CD4-positive, alpha-beta T cell (primary cell): ENCODE measurements around the gene DSCAML1. TPM values are rescaled to one million over a fixed set of nuclear protein-coding genes. Genes with fewer than 3 reads are reported as not detected.

Experiments used
- ATAC-seq: fragments of 200-7000 bp; cut with Tn5 transposase; one replicate; pipeline ENCODE4 v1.10.0; 2022; ENCODE audit warnings: mild to moderate bottlenecking; ENCODE audit not compliant: poor library complexity
- CTCF ChIA-PET: fragments of 350-600 bp; sonication (Branson Sonifier 250); formaldehyde crosslinking; loops from one replicate; lab custom pipeline; 2021; ENCODE audit warnings: antibody characterized with exemption, inconsistent platforms; lab: Charles Lee
- POLR2A ChIA-PET: fragments of 350-600 bp; sonication (Branson Sonifier 250); formaldehyde crosslinking; loops from one replicate; lab custom pipeline; 2021; ENCODE audit warnings: antibody characterized with exemption, inconsistent platforms; lab: Charles Lee
- DNase-seq, 14 experiments: peaks; one replicate each; pipeline ENCODE4 v3.0.0-alpha.2; 2013 to 2020; ENCODE audit warnings: mixed read lengths in 2 of 14
- H3K27ac ChIP-seq, 2 donors: one replicate each; pipeline versions ENCODE4 v1.5.1 to v1.7.0; 2013; ENCODE audit warnings: low read length in 2 of 2, low read depth in 1 of 2, mild to moderate bottlenecking in 1 of 2
- H3K27me3 ChIP-seq, 2 experiments: 1 replicate in 1 of 2; 2 replicates in 1 of 2; pipeline versions ENCODE4 v1.6.1 to v1.7.0; 2013; ENCODE audit warnings: low read length in 2 of 2, control low read depth in 1 of 2, mild to moderate bottlenecking in 1 of 2, moderate library complexity in 1 of 2; ENCODE audit not compliant: insufficient read depth in 2 of 2, control insufficient read depth in 1 of 2
- H3K36me3 ChIP-seq: one replicate; pipeline ENCODE4 v1.6.1; 2013; ENCODE audit warnings: low read length, control low read depth; ENCODE audit not compliant: insufficient read depth
- H3K4me1 ChIP-seq: one replicate; pipeline ENCODE4 v1.6.1; 2013; ENCODE audit warnings: low read length, control low read depth; ENCODE audit not compliant: insufficient read depth
- H3K4me3 ChIP-seq: one replicate; pipeline ENCODE4 v1.5.1; 2013; ENCODE audit warnings: mild to moderate bottlenecking, low read length, moderate library complexity
- H3K9me3 ChIP-seq, 2 experiments: 1 replicate in 1 of 2; 2 replicates in 1 of 2; pipeline versions ENCODE4 v1.6.1 to v1.7.0; 2013; ENCODE audit warnings: low read length in 2 of 2, mild to moderate bottlenecking in 2 of 2, control low read depth in 1 of 2, moderate library complexity in 1 of 2; ENCODE audit not compliant: control insufficient read depth in 1 of 2, insufficient read depth in 1 of 2
- H3K27ac Mint-ChIP-seq: one replicate; pipeline ENCODE4 v1.8.0; 2020; ENCODE audit warnings: mixed read lengths
- H3K27me3 Mint-ChIP-seq: one replicate; pipeline ENCODE4 v1.8.0; 2021; ENCODE audit warnings: mixed read lengths
- H3K36me3 Mint-ChIP-seq: one replicate; pipeline ENCODE4 v1.8.0; 2021; ENCODE audit warnings: low read depth, mixed read lengths
- H3K4me1 Mint-ChIP-seq: one replicate; pipeline ENCODE4 v1.8.0; 2021; ENCODE audit warnings: low read depth, mixed read lengths
- H3K4me3 Mint-ChIP-seq: one replicate; pipeline ENCODE4 v1.8.0; 2020; ENCODE audit warnings: mild to moderate bottlenecking, mixed read lengths
- H3K9me3 Mint-ChIP-seq: one replicate; pipeline ENCODE4 v1.8.0; 2020; ENCODE audit warnings: mixed read lengths
- CTCF ChIP-seq: fragments of 200-600 bp; IDR thresholded peaks from one replicate; pipeline ENCODE4 v1.8.0; 2022; ENCODE audit warnings: antibody characterized with exemption, mild to moderate bottlenecking
- intact Hi-C, 2 experiments: fragments of 100-400 bp; cut with DNase I in 1 of 2; cut with micrococcal nuclease in 1 of 2; formaldehyde crosslinking; loops; one replicate each; pipeline versions ENCODE4 v1.15.1 to v1.9.0; 2023 to 2025; cut with DNase I, micrococcal nuclease
- total RNA-seq, 174 experiments: library from RNA in 2 of 174; stranded (reverse) in 2 of 174; gene quantifications; one replicate each; pipeline ENCODE4 v1.2.3 and lab custom pipeline; 2021 to 2026

DSCAML1 gene
- total RNA-seq, 2 experiments from 2014 or later, result 0.22 to 0.61 TPM

- ChIA-PET CTCF (no interaction called here), POLR2A (no interaction called here)
- Mint-ChIP-seq H3K4me1 (no peaks in the 10 kb centered on the region), H3K4me3 (no peak overlapping the region), H3K36me3 (no peaks in the 10 kb centered on the region), H3K27me3 (peaks cover 21% of the 10 kb centered on the region), H3K9me3 (no peaks in the 10 kb centered on the region), H3K27ac (no peak overlapping the region)
- TF ChIP-seq CTCF, result no peak
- intact Hi-C loops, result no loop called here
- Histone ChIP-seq H3K4me3 (no peak overlapping the region), H3K4me1 (no peaks in the 10 kb centered on the region), H3K9me3 (peaks cover 0 to 7% of the 10 kb centered on the region in 2 experiments), H3K27ac (no peak overlapping the region), H3K36me3 (no peaks in the 10 kb centered on the region), H3K27me3 (peaks cover 10 to 12% of the 10 kb centered on the region in 2 experiments)
- no peak for ATAC-seq
- no peak for DNase-seq
Measured at GRCh38 chr11:117612177-117612576, 184.8 kb downstream of the DSCAML1 start.

GRCh38 chr11:117610901-117611300 is 186.1 kb downstream of the DSCAML1 start:
- Mint-ChIP-seq H3K27ac (no peak overlapping the region), H3K4me3 (no peak overlapping the region), H3K9me3 (no peaks in the 10 kb centered on the region), H3K27me3 (peaks cover 15% of the 10 kb centered on the region), H3K4me1 (peaks cover 7% of the 10 kb centered on the region), H3K36me3 (no peaks in the 10 kb centered on the region)
- no peak overlapping the region for H3K27ac ChIP-seq
- ChIA-PET CTCF (interaction anchor here (1.6 kb wide), 1 partner anchor 10 kb away, joined by 4 read pairs; no protein-coding TSS in a partner anchor), POLR2A (no interaction called here)
- no peak for TF ChIP-seq CTCF
- no peaks in the 10 kb centered on the region for H3K36me3 ChIP-seq
- no peaks in the 10 kb centered on the region for H3K4me1 ChIP-seq
- ATAC-seq, result no peak
- peaks cover 8 to 12% of the 10 kb centered on the region in 2 experiments for H3K27me3 ChIP-seq
- intact Hi-C loops, result no loop called here
- peaks cover 0 to 7% of the 10 kb centered on the region in 2 experiments for H3K9me3 ChIP-seq
- DNase-seq, result no peak
- no peak overlapping the region for H3K4me3 ChIP-seq

GRCh38 chr11:117610045-117610444 is 187.0 kb downstream of the DSCAML1 start:
- Mint-ChIP-seq H3K27me3 (peaks cover 14% of the 10 kb centered on the region), H3K4me3 (no peak overlapping the region), H3K9me3 (no peaks in the 10 kb centered on the region), H3K4me1 (peaks cover 7% of the 10 kb centered on the region), H3K27ac (no peak overlapping the region), H3K36me3 (no peaks in the 10 kb centered on the region)
- ChIA-PET CTCF (interaction anchor here (1.6 kb wide), 1 partner anchor 11 kb away, joined by 4 read pairs; no protein-coding TSS in a partner anchor), POLR2A (no interaction called here)
- intact Hi-C loops, result no loop called here
- H3K27ac ChIP-seq, result no peak overlapping the region
- H3K27me3 ChIP-seq, result peaks cover 7 to 12% of the 10 kb centered on the region in 2 experiments
- DNase-seq, result no peak
- H3K36me3 ChIP-seq, result no peaks in the 10 kb centered on the region
- no peaks in the 10 kb centered on the region for H3K4me1 ChIP-seq
- H3K9me3 ChIP-seq, result peaks cover 0 to 7% of the 10 kb centered on the region in 2 experiments
- TF ChIP-seq CTCF, result no peak
- no peak overlapping the region for H3K4me3 ChIP-seq
- no peak for ATAC-seq
